NCI-H510A (cell line): ENCODE measurements around the gene ZNF24.

ENCODE experiments used
- DNase-seq: peaks from one replicate; lab custom pipeline; 2025; lab: John Stamatoyannopoulos, UW

Gene ZNF24

GRCh38 chr18:35352778-35353177, 8.6 kb upstream of the ZNF24 start:
- no peak for DNase-seq

- no peak for DNase-seq
Observed at GRCh38 chr18:35352283-35352682, 8.1 kb upstream of the ZNF24 start.

- no peak for DNase-seq
Observed at GRCh38 chr18:35348001-35348400, 3.8 kb upstream of the ZNF24 start.

GRCh38 chr18:35345950-35346349, 1.7 kb upstream of the ZNF24 start:
- DNase-seq = no peak

- peak; percentile 77 for DNase-seq
Observed at GRCh38 chr18:35345460-35345921, 1.3 kb upstream of the ZNF24 start.

GRCh38 chr18:35344736-35345459, 678 bp upstream of the ZNF24 start:
- DNase-seq = peak; percentile 77

GRCh38 chr18:35343488-35343935, 708 bp downstream of the ZNF24 start:
- no peak for DNase-seq

- no peak for DNase-seq
Observed at GRCh38 chr18:35337286-35337685, 6.9 kb downstream of the ZNF24 start.

- no peak for DNase-seq
Observed at GRCh38 chr18:35335866-35336265, 8.4 kb downstream of the ZNF24 start.

- DNase-seq = no peak
Observed at GRCh38 chr18:35334821-35335220, 9.4 kb downstream of the ZNF24 start.

- no peak for DNase-seq
Observed at GRCh38 chr18:35334212-35334611, 10.0 kb downstream of the ZNF24 start.

GRCh38 chr18:35331367-35332087, 12.7 kb downstream of the ZNF24 start:
- DNase-seq = no peak

GRCh38 chr18:35328868-35329267, 15.4 kb downstream of the ZNF24 start:
- no peak for DNase-seq

- no peak for DNase-seq
Observed at GRCh38 chr18:35326695-35327387, 17.4 kb downstream of the ZNF24 start.

GRCh38 chr18:35324926-35325655, 19.1 kb downstream of the ZNF24 start:
- no peak for DNase-seq

GRCh38 chr18:35322486-35323458, 21.4 kb downstream of the ZNF24 start:
- no peak for DNase-seq

- DNase-seq = no peak
Observed at GRCh38 chr18:35311496-35311895, 32.7 kb downstream of the ZNF24 start.

- DNase-seq = no peak
Observed at GRCh38 chr18:35306588-35307250, 37.5 kb downstream of the ZNF24 start.

GRCh38 chr18:35303610-35304009, 40.6 kb downstream of the ZNF24 start:
- DNase-seq = no peak

- DNase-seq = no peak
Observed at GRCh38 chr18:35296060-35296459, 48.2 kb downstream of the ZNF24 start.
